Left lung (tissue), 10 donors: ENCODE data around the gene OPA1. TPM values are rescaled to one million over a fixed set of nuclear protein-coding genes. Genes with fewer than 3 reads are reported as not detected.

Source experiments
- ATAC-seq: fragments of 200-7000 bp; cut with Tn5 transposase; one replicate; pipeline ENCODE4 v1.9.1; 2020; ENCODE audit warnings: moderate library complexity
- DNase-seq, 4 donors: peaks; one replicate each; pipeline ENCODE4 v3.0.0-alpha.2; 2013 to 2020
- H3K27ac ChIP-seq, 2 donors: fragments of 200-600 bp; sonication (generic) in 1 of 2; one replicate each; pipeline versions ENCODE4 v1.5.0 to v1.8.0; 2020 to 2021
- H3K27me3 ChIP-seq, 2 donors: fragments of 200-600 bp; sonication (generic) in 1 of 2; one replicate each; pipeline versions ENCODE4 v1.5.0 to v1.8.0; 2020 to 2021
- H3K36me3 ChIP-seq, 2 donors: fragments of 200-600 bp; sonication (generic) in 1 of 2; one replicate each; pipeline versions ENCODE4 v1.5.0 to v1.8.0; 2020 to 2021
- H3K4me1 ChIP-seq, 2 donors: fragments of 200-600 bp; one replicate each; pipeline ENCODE4 v1.8.0; 2021
- H3K4me3 ChIP-seq, 2 donors: fragments of 200-600 bp; sonication (generic) in 1 of 2; one replicate each; pipeline versions ENCODE4 v1.5.0 to v1.8.0; 2020 to 2021; ENCODE audit warnings: mild to moderate bottlenecking in 1 of 2
- H3K9me3 ChIP-seq, 2 donors: fragments of 200-600 bp; sonication (generic) in 1 of 2; one replicate each; pipeline versions ENCODE4 v1.5.0 to v1.8.0; 2020 to 2021
- CTCF ChIP-seq, 2 donors: fragments of 200-600 bp; sonication (generic) in 1 of 2; IDR thresholded peaks; one replicate each; pipeline versions ENCODE4 v1.5.0 to v1.8.0; 2021; ENCODE audit warnings: antibody characterized with exemption in 2 of 2
- intact Hi-C, 2 donors: fragments of 100-400 bp; cut with DNase I; formaldehyde crosslinking; loops; one replicate each; pipeline versions ENCODE4 v1.11.2 to v1.14.2; 2022
- polyA plus RNA-seq, 6 donors: library from polyadenylated mRNA; unstranded; fragments of 120-200 nt; gene quantifications; one replicate each; pipeline ENCODE4 v1.2.1, GENCODE V29; 2013; ENCODE audit not compliant: insufficient read length in 6 of 6
- total RNA-seq, 2 donors: library from RNA; stranded (reverse); fragmentation: NEBNext Ultra II Directional; extraction: Animal tissue kit (Norgen Biotek cat#: 25700); gene quantifications; one replicate each; pipeline ENCODE4 v1.2.1, GENCODE V29; 2021
- donor health status: DM: no; HTN: yes; CAD: no.
- donor health status: DM: no; HTN: no; CAD: no.

OPA1 gene
- total and polyA plus RNA-seq, 8 donors: 45.3 to 64.9 (median 57.9) TPM

- no peak for ATAC-seq
- H3K4me1 ChIP-seq: no peaks in the 10 kb centered on the region
Observed at GRCh38 chr3:193620650-193621049, 27.6 kb downstream of the OPA1 start.

GRCh38 chr3:193621127-193621526 lies 28.1 kb downstream of the OPA1 start:
- H3K9me3 ChIP-seq: no peaks in the 10 kb centered on the region
- H3K27me3 ChIP-seq: no peaks in the 10 kb centered on the region
- no peak for ATAC-seq
- H3K36me3 ChIP-seq: peaks cover 0 to 60% of the 10 kb centered on the region in 2 donors
- no peaks in the 10 kb centered on the region for H3K4me1 ChIP-seq
- H3K4me3 ChIP-seq: no peak overlapping the region
- no peak for TF ChIP-seq CTCF (IDR thresholded peaks at IDR 0.05)
- intact Hi-C loops: no loop called here
- H3K27ac ChIP-seq: no peak overlapping the region
- no peak for DNase-seq

More at GRCh38 chr3:193620650-193621049, 27.6 kb downstream of the OPA1 start:
- Histone ChIP-seq H3K27me3 (no peaks in the 10 kb centered on the region), H3K4me3 (no peak overlapping the region), H3K36me3 (peaks cover 0 to 60% of the 10 kb centered on the region in 2 donors), H3K27ac (no peak overlapping the region), H3K9me3 (no peaks in the 10 kb centered on the region)
- no peak for DNase-seq
- no peak for TF ChIP-seq CTCF (IDR thresholded peaks at IDR 0.05)
- intact Hi-C loops: no loop called here

- Histone ChIP-seq H3K36me3 (peaks cover 0 to 36% of the 10 kb centered on the region in 2 donors), H3K4me1 (no peaks in the 10 kb centered on the region), H3K9me3 (no peaks in the 10 kb centered on the region), H3K4me3 (no peak overlapping the region), H3K27me3 (no peaks in the 10 kb centered on the region), H3K27ac (no peak overlapping the region)
- ATAC-seq (no peak), DNase-seq (peak in 2 of 4 donors; percentile 35 to 37)
- no peak for TF ChIP-seq CTCF (IDR thresholded peaks at IDR 0.05)
- intact Hi-C loops: no loop called here
Observed at GRCh38 chr3:193630005-193630404, 37.0 kb downstream of the OPA1 start.

GRCh38 chr3:193637831-193638230 lies 44.8 kb downstream of the OPA1 start:
- Histone ChIP-seq H3K9me3 (no peaks in the 10 kb centered on the region), H3K36me3 (peaks cover 0 to 65% of the 10 kb centered on the region in 2 donors), H3K27ac (no peak overlapping the region), H3K4me1 (no peaks in the 10 kb centered on the region), H3K27me3 (no peaks in the 10 kb centered on the region), H3K4me3 (no peak overlapping the region)
- DNase-seq: no peak
- no peak for TF ChIP-seq CTCF (IDR thresholded peaks at IDR 0.05)
- intact Hi-C loops: no loop called here
- no peak for ATAC-seq

GRCh38 chr3:193638833-193639232 lies 45.8 kb downstream of the OPA1 start:
- no peak overlapping the region for H3K27ac ChIP-seq
- ATAC-seq (no peak), DNase-seq (no peak)
- H3K9me3 ChIP-seq: no peaks in the 10 kb centered on the region
- H3K4me1 ChIP-seq: no peaks in the 10 kb centered on the region
- H3K27me3 ChIP-seq: no peaks in the 10 kb centered on the region
- no peak for TF ChIP-seq CTCF (IDR thresholded peaks at IDR 0.05)
- H3K36me3 ChIP-seq: peaks cover 0 to 70% of the 10 kb centered on the region in 2 donors
- no peak overlapping the region for H3K4me3 ChIP-seq
- intact Hi-C loops: no loop called here
